ENCODE results near the gene PRG2. TPM values are rescaled to one million over a fixed set of nuclear protein-coding genes. Genes with fewer than 3 reads are reported as not detected.

The PRG2 gene
- total and polyA plus RNA-seq, 2 of the 13 experiments (the other 11 are each of a cell fraction or from before 2014, with no cell fraction given): not detected

DNA sequence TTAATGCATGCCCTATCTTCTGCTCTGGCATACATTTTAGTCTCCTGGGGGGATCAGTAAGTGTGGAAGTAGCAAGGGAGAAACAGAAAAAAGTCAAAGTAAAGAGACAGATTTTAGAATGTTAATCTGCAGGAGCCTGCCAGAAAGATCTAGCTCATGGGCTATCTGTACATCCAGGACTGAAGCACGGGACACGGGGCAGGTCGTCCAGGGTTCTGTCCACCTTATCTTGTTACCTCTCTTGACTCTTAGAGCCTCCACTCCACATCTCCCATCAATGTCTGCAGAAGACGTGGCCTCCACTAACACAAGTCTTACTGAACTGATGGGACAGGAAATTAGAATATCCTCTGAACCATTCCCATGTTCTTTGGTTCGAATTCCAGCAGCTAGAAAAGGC is 38.2 kb upstream of the PRG2 start:
- no peak for TF ChIP-seq FOXA1 (IDR thresholded peaks at IDR 0.05)
- TF ChIP-seq FOXA1 (CRISPR knock-in tag; IDR thresholded peaks at IDR 0.05): no peak
- TF ChIP-seq ZBTB3 (CRISPR knock-in tag; IDR thresholded peaks at IDR 0.05; ENCODE audit: borderline replicate concordance, low read depth): no peak
- TF ChIP-seq ZNF710 (CRISPR knock-in tag; IDR thresholded peaks at IDR 0.05; ENCODE audit: borderline replicate concordance): no peak
- no peak for TF ChIP-seq ZNF552 (CRISPR knock-in tag; IDR thresholded peaks at IDR 0.05; ENCODE audit: borderline replicate concordance)
- no peak for TF ChIP-seq ZNF292 (CRISPR knock-in tag; IDR thresholded peaks at IDR 0.05; ENCODE audit: borderline replicate concordance, low read depth)
- no peak for TF ChIP-seq IRF9 (CRISPR knock-in tag; IDR thresholded peaks at IDR 0.05; ENCODE audit: borderline replicate concordance)
- TF ChIP-seq RFX3 (CRISPR knock-in tag; IDR thresholded peaks at IDR 0.05): no peak
- no peak for TF ChIP-seq MAZ (IDR thresholded peaks at IDR 0.05; ENCODE audit: borderline replicate concordance, low read depth, low read length)
- TF ChIP-seq MAZ (CRISPR knock-in tag; IDR thresholded peaks at IDR 0.05; ENCODE audit: low read depth): no peak
- TF ChIP-seq, protein P1, sequence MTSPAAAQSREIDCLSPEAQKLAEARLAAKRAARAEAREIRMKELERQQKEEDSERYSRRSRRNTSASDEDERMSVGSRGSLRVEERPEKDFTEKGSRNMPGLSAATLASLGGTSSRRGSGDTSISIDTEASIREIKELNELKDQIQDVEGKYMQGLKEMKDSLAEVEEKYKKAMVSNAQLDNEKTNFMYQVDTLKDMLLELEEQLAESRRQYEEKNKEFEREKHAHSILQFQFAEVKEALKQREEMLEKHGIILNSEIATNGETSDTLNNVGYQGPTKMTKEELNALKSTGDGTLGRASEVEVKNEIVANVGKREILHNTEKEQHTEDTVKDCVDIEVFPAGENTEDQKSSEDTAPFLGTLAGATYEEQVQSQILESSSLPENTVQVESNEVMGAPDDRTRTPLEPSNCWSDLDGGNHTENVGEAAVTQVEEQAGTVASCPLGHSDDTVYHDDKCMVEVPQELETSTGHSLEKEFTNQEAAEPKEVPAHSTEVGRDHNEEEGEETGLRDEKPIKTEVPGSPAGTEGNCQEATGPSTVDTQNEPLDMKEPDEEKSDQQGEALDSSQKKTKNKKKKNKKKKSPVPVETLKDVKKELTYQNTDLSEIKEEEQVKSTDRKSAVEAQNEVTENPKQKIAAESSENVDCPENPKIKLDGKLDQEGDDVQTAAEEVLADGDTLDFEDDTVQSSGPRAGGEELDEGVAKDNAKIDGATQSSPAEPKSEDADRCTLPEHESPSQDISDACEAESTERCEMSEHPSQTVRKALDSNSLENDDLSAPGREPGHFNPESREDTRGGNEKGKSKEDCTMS (CRISPR knock-in tag; conservative IDR thresholded peaks at IDR 0.05): no peak
- TF ChIP-seq NR1H2 (CRISPR knock-in tag; IDR thresholded peaks at IDR 0.05; ENCODE audit: borderline replicate concordance, low read depth): no peak
- intact Hi-C loops (cut with micrococcal nuclease; ENCODE audit: unreplicated experiment): no loop called here

More for the DNA sequence above, 38.2 kb upstream of the PRG2 start:
- Histone ChIP-seq H3K4me1 (ENCODE audit: insufficient read depth, low read length) (peaks cover 80% of the 10 kb centered on the region), H3K27me3 (ENCODE audit: control insufficient read depth in 1 of 2, insufficient read depth in 2 of 2, low read length in 2 of 2) (peaks cover 0 to 2% of the 10 kb centered on the region in 2 experiments; a peak in 1 of 5 replicates), H3K9ac (ENCODE audit: insufficient read depth, low read depth, low read length) (no peak overlapping the region), H4K20me1 (ENCODE audit: insufficient read depth, low read length) (no peaks in the 10 kb centered on the region), H3K4me3 (replicated peaks in 1 of 3; ENCODE audit: insufficient read depth in 1 of 3, low read depth in 2 of 3, low read length in 3 of 3) (no peak overlapping the region), H3K79me2 (ENCODE audit: insufficient read depth, low read length) (no peaks in the 10 kb centered on the region), H3K4me2 (ENCODE audit: low read depth, low read length) (no peak overlapping the region), H3K27ac (ENCODE audit: extremely low read length, insufficient read depth, low read length) (no peak overlapping the region), H3K9me3 (ENCODE audit: low read length) (no peaks in the 10 kb centered on the region), H2AFZ (ENCODE audit: low read length) (no peak overlapping the region), H3K36me3 (replicated peaks in 1 of 2; ENCODE audit: control insufficient read depth in 1 of 2, insufficient read depth in 2 of 2, low read length in 2 of 2) (no peaks in the 10 kb centered on the region)
- no peak for ATAC-seq
- CTCF ChIA-PET (ENCODE audit: low intra/inter-chr PET ratio, low total read pairs): no interaction called here
- DNase-seq (ENCODE audit: low spot score): no peak
- no peak for FAIRE-seq
- in situ Hi-C loops (cut with HindIII; ENCODE audit: extremely low pct_ligation_motif_present, low pct_unique_long_range_greater_than_20kb): no loop called here
- POLR2A ChIA-PET: interaction anchor here (0.7 kb wide), 1 partner anchor 13 kb away, joined by 3 read pairs; no protein-coding TSS in a partner anchor
- WGBS (ENCODE audit: low lambda C conversion rate): 14% methylated on average over 5 of the region's 5 CpGs
- no TSS peak for BruUV-seq (replicated peaks)
